K562 (cell line): ENCODE results near the gene NPAS3. TPM values are rescaled to one million over a fixed set of nuclear protein-coding genes. Genes with fewer than 3 reads are reported as not detected.

ENCODE experiments used
- ATAC-seq: fragments of 200-7000 bp; cut with Tn5 transposase; 3 replicates; pipeline ENCODE4 v1.9.1; 2020; ENCODE audit warnings: moderate library complexity
- BruUV-seq: library from RNA; stranded (reverse); fragments of 400-500 nt; replicated peaks from 2 replicates; lab custom pipeline; 2021; lab: Mats Ljungman, UMichigan
- CTCF ChIA-PET: fragments of 300-600 bp; formaldehyde crosslinking; extraction: SDS; loops from one replicate; lab custom pipeline; 2021; ENCODE audit warnings: low intra/inter-chr PET ratio; lab: Yijun Ruan, JAX
- POLR2A ChIA-PET: fragments of 300-600, 350-650 bp; sonication (Branson Sonifier 250); formaldehyde crosslinking; extraction: SDS; loops from one replicate; lab custom pipeline; 2021; ENCODE audit warnings: antibody characterized with exemption, inconsistent platforms; lab: Yijun Ruan, JAX
- DNase-seq, 4 experiments: peaks; one replicate each; pipeline versions ENCODE4 v3.0.0 to v3.0.0-alpha.2; 2011 to 2018; ENCODE audit warnings: low spot score in 3 of 4, mixed read lengths in 3 of 4; ENCODE audit errors: extremely low read depth in 1 of 4
- FAIRE-seq: peaks from 2 replicates; lab custom pipeline; 2011; peaks lifted over from hg19 to GRCh38; lab: Jason Lieb, UNC
- H2AFZ ChIP-seq: 2 replicates; pipeline ENCODE4 v1.6.0; 2011; ENCODE audit warnings: low read depth, low read length, control low read depth, inconsistent platforms
- H3K27ac ChIP-seq: fragments of 200-600 bp; 3 replicates; pipeline ENCODE4 v1.8.0; 2011; ENCODE audit warnings: low read depth, mild to moderate bottlenecking, control low read depth, inconsistent platforms, low read length, moderate library complexity, mixed read lengths; ENCODE audit errors: extremely low read depth
- H3K27me3 ChIP-seq, 2 experiments: fragments of 300-600 bp in 1 of 2; 2 replicates in 1 of 2; 3 replicates in 1 of 2; pipeline versions ENCODE4 v1.6.0 to v1.8.0; 2011; ENCODE audit warnings: inconsistent platforms in 2 of 2, low read length in 2 of 2, mild to moderate bottlenecking in 1 of 2, mixed read lengths in 1 of 2, moderate library complexity in 1 of 2; ENCODE audit not compliant: control insufficient read depth in 2 of 2, insufficient read depth in 2 of 2
- H3K36me3 ChIP-seq: fragments of 300-600 bp; 3 replicates; pipeline ENCODE4 v1.8.0; 2011; ENCODE audit warnings: mild to moderate bottlenecking, low read length, inconsistent platforms; ENCODE audit not compliant: control insufficient read depth, insufficient read depth
- H3K4me1 ChIP-seq, 2 experiments: fragments of 200-600 bp in 1 of 2; replicated peaks in 1 of 2; 2 replicates in 1 of 2; 3 replicates in 1 of 2; pipeline versions ENCODE4 v1.5.1 to v1.8.0; 2011; ENCODE audit warnings: inconsistent platforms in 2 of 2, low read length in 2 of 2, mild to moderate bottlenecking in 1 of 2, mixed read lengths in 1 of 2, moderate library complexity in 1 of 2; ENCODE audit not compliant: control insufficient read depth in 2 of 2, insufficient read depth in 2 of 2
- H3K4me2 ChIP-seq: 2 replicates; pipeline ENCODE4 v1.6.1; 2011; ENCODE audit warnings: low read length, control low read depth, inconsistent platforms, mixed read lengths; ENCODE audit not compliant: insufficient read depth
- H3K4me3 ChIP-seq: fragments of 200-600 bp; sonication (generic), shearing (Covaris generic); 2 replicates; pipeline ENCODE4 v1.5.1; 2016; ENCODE audit warnings: control low read depth, inconsistent platforms
- H3K79me2 ChIP-seq: fragments of 200-600 bp; 3 replicates; pipeline ENCODE4 v1.8.0; 2011; ENCODE audit warnings: low read length, inconsistent platforms; ENCODE audit not compliant: control insufficient read depth, insufficient read depth
- H3K9ac ChIP-seq, 2 experiments: 2 replicates each; pipeline versions ENCODE4 v1.6.0 to v1.6.1; 2011; ENCODE audit warnings: low read depth in 2 of 2, low read length in 2 of 2, control low read depth in 1 of 2, inconsistent platforms in 1 of 2, mild to moderate bottlenecking in 1 of 2, mixed read lengths in 1 of 2; ENCODE audit not compliant: insufficient read depth in 1 of 2
- H3K9me1 ChIP-seq: one replicate; pipeline ENCODE4 v1.6.0; 2011; ENCODE audit warnings: inconsistent platforms, mild to moderate bottlenecking, low read length, moderate library complexity; ENCODE audit not compliant: control insufficient read depth, insufficient read depth
- H3K9me3 ChIP-seq: replicated peaks from 2 replicates; pipeline ENCODE4 v1.5.1; 2011; ENCODE audit warnings: low read depth, low read length, inconsistent platforms; ENCODE audit not compliant: control insufficient read depth, insufficient read depth
- H4K20me1 ChIP-seq: replicated peaks from 2 replicates; pipeline ENCODE4 v1.6.1; 2011; ENCODE audit warnings: low read length, inconsistent platforms, mixed read lengths; ENCODE audit not compliant: control insufficient read depth, insufficient read depth
- FOXO4 ChIP-seq: fragments of 450-650 bp; formaldehyde crosslinking; IDR thresholded peaks from 2 replicates; pipeline ENCODE4 v1.4.0; 2020; ENCODE audit warnings: mild to moderate bottlenecking, moderate library complexity
- MGA ChIP-seq: fragments of 450-650 bp; IDR thresholded peaks from 2 replicates; pipeline ENCODE4 v1.6.1; 2016; ENCODE audit warnings: mild to moderate bottlenecking, moderate library complexity
- NEUROD1 ChIP-seq: fragments of 150-350 bp; IDR thresholded peaks from 2 replicates; pipeline ENCODE4 v1.6.1; 2014; ENCODE audit warnings: borderline replicate concordance, low read length, low read depth; ENCODE audit not compliant: partially characterized antibody
- POLR2A ChIP-seq: fragments of 450-650 bp; conservative IDR thresholded peaks from 2 replicates; pipeline ENCODE4 v1.6.1; 2016
- TAF1 ChIP-seq: IDR thresholded peaks from 2 replicates; pipeline ENCODE4 v1.6.1; 2011; ENCODE audit warnings: mild to moderate bottlenecking, low read length, moderate library complexity; ENCODE audit not compliant: insufficient read depth, control insufficient read depth, severe bottlenecking; ENCODE audit errors: extremely low read depth
- ZNF197 ChIP-seq: fragments of 200-800 bp; sonication (Bioruptor generic); IDR thresholded peaks from 2 replicates; pipeline ENCODE4 v1.6.1; 2016; ENCODE audit warnings: low read depth, missing genetic modification characterization, missing compliant biosample characterization
- WGBS: fragments of 100-300 bp; shearing (Covaris generic); methylation state at CpG from one replicate; pipeline ENCODE4 v1.1.6; 2016; ENCODE audit warnings: low coverage, mixed read lengths; ENCODE audit not compliant: insufficient coverage; ENCODE audit errors: missing lambda C conversion rate; 5-methylcytosine and 5-hydroxymethylcytosine counted together
- in situ Hi-C: fragments of 300-500 bp; cut with MboI; formaldehyde crosslinking; loops from 4 replicates; pipeline ENCODE4 v1.15.0; 2018; ENCODE audit warnings: inconsistent platforms, mixed read lengths
- intact Hi-C: fragments of 100-400 bp; cut with micrococcal nuclease; formaldehyde crosslinking; loops from 2 replicates; pipeline ENCODE4 v1.14.2; 2022
- polyA plus RNA-seq, 8 experiments: library from polyadenylated mRNA; depleted of rRNA in 4 of 8; stranded (reverse) in 5 of 8; unstranded in 3 of 8; fragments of >200 nt; fragmentation: Nextera tagmentation in 2 of 8; fragmentation: Illumina TruSeq in 1 of 8; extraction: Ambion mirVana in 2 of 8; extraction: Trizol in 1 of 8; gene quantifications; 2 replicates each; pipeline versions ENCODE4 v1.2.1 to v1.2.3, GENCODE V29; 2011 to 2014; ENCODE audit warnings: inconsistent platforms in 1 of 8, missing spikeins in 1 of 8
- total RNA-seq, 7 experiments: library from RNA; depleted of rRNA in 6 of 7; stranded (reverse); fragments of >200 nt in 6 of 7; fragmentation: Illumina TruSeq in 2 of 7; extraction: Trizol in 2 of 7; gene quantifications; 2 replicates each; pipeline versions ENCODE4 v1.2.1 to v1.2.3, GENCODE V29; 2011 to 2021; ENCODE audit warnings: low replicate concordance in 1 of 7
- TF ChIP-seq, protein P1 (sequence below): fragments of 450-650 bp; IDR thresholded peaks from one replicate; pipeline ENCODE4 v1.6.1; 2018; ENCODE audit warnings: mild to moderate bottlenecking, moderate library complexity; ENCODE audit not compliant: partially characterized antibody

The NPAS3 gene
- total and polyA plus RNA-seq, 9 of the 15 experiments (the other 6 are each of a cell fraction or from before 2014, with no cell fraction given), result 0.04 TPM; not detected in 8

DNA sequence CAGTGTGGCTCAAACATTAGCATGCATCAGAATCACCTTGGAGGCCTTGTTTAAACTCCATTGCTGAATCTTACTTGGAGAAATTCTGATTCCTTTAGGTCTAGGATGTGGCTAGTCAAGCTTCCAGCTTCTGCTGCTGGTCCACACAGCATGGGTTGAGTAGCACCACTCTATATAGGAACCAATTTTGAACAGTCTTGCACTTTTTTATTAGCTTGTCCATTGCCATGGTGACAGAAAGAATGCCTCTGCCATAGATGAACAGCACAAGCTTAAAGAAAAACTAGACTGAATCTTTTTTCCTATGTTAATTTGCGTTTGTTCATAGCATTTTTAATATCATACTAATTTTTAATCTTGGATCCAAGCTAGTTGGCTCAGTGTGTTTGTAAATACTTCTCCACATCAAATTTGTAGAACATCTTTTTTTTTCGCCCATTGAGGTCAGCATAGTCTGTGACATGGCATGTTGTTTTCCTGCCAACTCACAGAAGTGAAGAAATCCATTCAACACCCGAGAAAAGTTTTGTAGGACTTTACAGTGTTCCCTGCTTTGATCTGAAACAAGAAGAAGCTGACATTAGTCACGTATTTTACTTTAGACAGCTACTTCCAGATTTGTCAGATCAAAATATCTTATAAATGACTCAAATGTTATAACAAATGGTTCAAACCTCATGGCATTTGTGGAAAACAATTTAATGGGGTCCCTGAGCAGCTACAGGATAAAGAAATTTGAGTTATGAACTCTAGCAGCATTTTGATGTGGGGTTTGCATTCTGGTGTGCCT, 573.4 kb downstream of the NPAS3 start:
- Histone ChIP-seq H4K20me1 (no peaks in the 10 kb centered on the region), H3K4me3 (no peak overlapping the region), H3K27me3 (no peaks in the 10 kb centered on the region; a peak in 1 of 5 replicates), H3K4me1 (no peaks in the 10 kb centered on the region), H3K36me3 (no peaks in the 10 kb centered on the region), H3K9me1 (no peaks in the 10 kb centered on the region), H2AFZ (no peak overlapping the region), H3K79me2 (no peaks in the 10 kb centered on the region), H3K4me2 (no peak overlapping the region), H3K9ac (no peak overlapping the region), H3K27ac (no peak overlapping the region), H3K9me3 (no peaks in the 10 kb centered on the region)
- DNase-seq (no peak), FAIRE-seq (no peak), ATAC-seq (no peak)
- intact Hi-C loops (no loop called here), in situ Hi-C loops (no loop called here)
- 10% methylated on average over 4 of the region's 4 CpGs for WGBS
- CTCF ChIA-PET, result no interaction called here
- BruUV-seq, result no TSS peak
- POLR2A ChIA-PET, result no interaction called here
- TF ChIP-seq MGA (no peak), FOXO4 (CRISPR knock-in tag) (no peak), ZNF197 (no peak), TAF1 (no peak), NEUROD1 (no peak), POLR2A (no peak)
- TF ChIP-seq, protein P1, sequence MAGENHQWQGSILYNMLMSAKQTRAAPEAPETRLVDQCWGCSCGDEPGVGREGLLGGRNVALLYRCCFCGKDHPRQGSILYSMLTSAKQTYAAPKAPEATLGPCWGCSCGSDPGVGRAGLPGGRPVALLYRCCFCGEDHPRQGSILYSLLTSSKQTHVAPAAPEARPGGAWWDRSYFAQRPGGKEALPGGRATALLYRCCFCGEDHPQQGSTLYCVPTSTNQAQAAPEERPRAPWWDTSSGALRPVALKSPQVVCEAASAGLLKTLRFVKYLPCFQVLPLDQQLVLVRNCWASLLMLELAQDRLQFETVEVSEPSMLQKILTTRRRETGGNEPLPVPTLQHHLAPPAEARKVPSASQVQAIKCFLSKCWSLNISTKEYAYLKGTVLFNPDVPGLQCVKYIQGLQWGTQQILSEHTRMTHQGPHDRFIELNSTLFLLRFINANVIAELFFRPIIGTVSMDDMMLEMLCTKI, result no peak
